ENCODE measurements around the gene KCNK4. TPM values are rescaled to one million over a fixed set of nuclear protein-coding genes. Genes with fewer than 3 reads are reported as not detected.
A peak's percentile ranks its signal among the peaks of the same experiment; 100 is the strongest.

The KCNK4 gene
- total RNA-seq, 1 experiment from 2014 or later, result 0.28 TPM

GRCh38 chr11:64278576-64279190, 12.4 kb upstream of the KCNK4 start:
- Histone ChIP-seq H2BK12ac (ENCODE audit: insufficient read length, low read depth, low read length) (no peak overlapping the region), H2BK120ac (ENCODE audit: low read depth, low read length, poor library complexity, severe bottlenecking) (no peak overlapping the region), H3K23me2 (ENCODE audit: insufficient read length, low read depth, low read length, poor library complexity, severe bottlenecking) (no peaks in the 10 kb centered on the region), H3K4ac (ENCODE audit: low read depth, low read length) (no peak overlapping the region), H3T11ph (ENCODE audit: low read length) (no peak overlapping the region), H4K20me1 (ENCODE audit: control insufficient read depth, insufficient read depth, insufficient read length) (no peaks in the 10 kb centered on the region), H2AK5ac (ENCODE audit: insufficient read length, low read length) (no peak overlapping the region), H3K4me2 (ENCODE audit: insufficient read depth, insufficient read length, low read length) (no peak overlapping the region), H3K18ac (ENCODE audit: insufficient read length, low read depth, low read length) (no peak overlapping the region), H2AFZ (ENCODE audit: low read length) (no peak overlapping the region), H3K9me3 (ENCODE audit: control insufficient read depth, low read depth, low read length) (no peaks in the 10 kb centered on the region), H3K79me1 (ENCODE audit: insufficient read depth, low read depth, low read length, poor library complexity, severe bottlenecking) (no peaks in the 10 kb centered on the region), H3K23ac (ENCODE audit: insufficient read length, low read depth, low read length) (no peak overlapping the region), H3K4me1 (ENCODE audit: insufficient read depth, low read length) (no peaks in the 10 kb centered on the region), H2BK5ac (ENCODE audit: insufficient read length, low read length) (no peak overlapping the region), H3K79me2 (ENCODE audit: insufficient read depth, low read length) (no peaks in the 10 kb centered on the region), H4K5ac (ENCODE audit: insufficient read length, low read depth, low read length) (no peak overlapping the region), H3K9ac (ENCODE audit: extremely low read depth, insufficient read length, low read length) (no peak overlapping the region), H3K27me3 (ENCODE audit: insufficient read depth, low read length) (no peaks in the 10 kb centered on the region), H4K91ac (ENCODE audit: insufficient read length, low read depth, low read length) (no peak overlapping the region), H3K14ac (ENCODE audit: insufficient read depth, low read length) (no peak overlapping the region), H3K27ac (ENCODE audit: insufficient read length, low read depth, low read length) (no peak overlapping the region), H4K8ac (replicated peaks; ENCODE audit: insufficient read length, low read depth, low read length) (no peak overlapping the region), H3K56ac (ENCODE audit: insufficient read length, low read depth, low read length) (no peak overlapping the region), H2BK15ac (ENCODE audit: low read depth, low read length) (no peak overlapping the region), H2BK20ac (ENCODE audit: low read depth, low read length, poor library complexity, severe bottlenecking) (no peak overlapping the region)
- Mint-ChIP-seq H3K4me3 (no peak overlapping the region), H3K27me3 (ENCODE audit: low read depth) (no peaks in the 10 kb centered on the region; the same call in none of the 2 replicates), H3K4me1 (peaks cover 6 to 10% of the 10 kb centered on the region in 2 experiments; a peak in 3 of 4 replicates), H3K36me3 (ENCODE audit: insufficient read depth in 1 of 3, low read depth in 3 of 3) (peaks cover 0 to 24% (median 22%) of the 10 kb centered on the region in 3 experiments; a peak in 5 of 7 replicates), H3K27ac (peak overlapping the region in 1 of 3 experiments; percentile 62; a peak in 2 of 7 replicates), H3K9me3 (no peaks in the 10 kb centered on the region)
- no peak for DNase-seq
- no peak for TF ChIP-seq CTCF (conservative IDR thresholded peaks at IDR 0.05)
- no CpG with 5 or more reads among the region's 8 CpGs for WGBS (ENCODE audit: extremely low coverage, insufficient read length, low lambda C conversion rate)

Data from H9 (cell line).